Adipose tissue (tissue), 3 donors: ENCODE data around the gene LY86. TPM values are rescaled to one million over a fixed set of nuclear protein-coding genes. Genes with fewer than 3 reads are reported as not detected.

Source experiments
- H3K27ac ChIP-seq: one replicate; pipeline ENCODE4 v1.5.1; 2013; ENCODE audit warnings: low read depth, low read length
- whole genome bisulfite sequencing, 3 donors: extraction: QIAGEN DNeasy Blood & Tissue Kit; methylation state at CpG; one replicate each; pipeline ENCODE4 v1.1.7; 2013; 5-methylcytosine and 5-hydroxymethylcytosine counted together
- polyA plus RNA-seq, 3 donors: library from polyadenylated mRNA; stranded (reverse); fragments of 200-250 nt; gene quantifications; one replicate each; pipeline ENCODE4 v1.2.3, GENCODE V29; 2013
- donor health status: healthy with polysubstance abuse.
- donor health status: Bipolar disorder and iron deficiency.
- donor health status: healthy.

Gene LY86
- polyA plus RNA-seq, 3 donors, result 0.28 to 4.5 (median 1.5) TPM

GRCh38 chr6:6635869-6636268, 47.3 kb downstream of the LY86 start:
- H3K27ac ChIP-seq, result no peak overlapping the region
- 88 to 92% (median 90%) methylated on average over 3 of the region's 3 CpGs for WGBS, 3 donors

- WGBS, 3 donors, result 96 to 98% (median 97%) methylated on average over 4 of the region's 4 CpGs
- H3K27ac ChIP-seq, result no peak overlapping the region
These were observed 51.1 kb downstream of the LY86 start for GRCh38 chr6:6639572-6639971.

GRCh38 chr6:6640926-6641325, 52.4 kb downstream of the LY86 start:
- WGBS, 3 donors, result 71 to 80% (median 78%) methylated on average over 4 of the region's 4 CpGs
- no peak overlapping the region for H3K27ac ChIP-seq

- 88 to 95% (median 93%) methylated on average over 8 of the region's 8 CpGs for WGBS, 3 donors
- no peak overlapping the region for H3K27ac ChIP-seq
These were observed 54.9 kb downstream of the LY86 start for GRCh38 chr6:6643398-6643797.

- H3K27ac ChIP-seq, result no peak overlapping the region
- WGBS, 3 donors, result 78 to 83% (median 81%) methylated on average over 3 of the region's 3 CpGs
These were observed 56.9 kb downstream of the LY86 start for GRCh38 chr6:6645261-6645917.

- 78 to 98% (median 97%) methylated on average over 2 of the region's 2 CpGs for WGBS, 3 donors
- no peak overlapping the region for H3K27ac ChIP-seq
These were observed 57.9 kb downstream of the LY86 start for GRCh38 chr6:6646384-6646783.

- H3K27ac ChIP-seq, result no peak overlapping the region
- 34 to 79% (median 68%) methylated on average over 2 of the region's 2 CpGs for WGBS, 3 donors
These were observed 58.3 kb downstream of the LY86 start for GRCh38 chr6:6646859-6647258.

- H3K27ac ChIP-seq, result no peak overlapping the region
- WGBS, 3 donors, result 73 to 92% (median 88%) methylated on average over 5 of the region's 5 CpGs
These were observed 60.3 kb downstream of the LY86 start for GRCh38 chr6:6648692-6649343.

GRCh38 chr6:6649824-6650349, 61.4 kb downstream of the LY86 start:
- no peak overlapping the region for H3K27ac ChIP-seq
- WGBS, 3 donors, result 91 to 96% (median 93%) methylated on average over 7 of the region's 7 CpGs

- H3K27ac ChIP-seq, result no peak overlapping the region
These were observed 62.3 kb downstream of the LY86 start for GRCh38 chr6:6650839-6651238.

- no peak overlapping the region for H3K27ac ChIP-seq
These were observed 62.8 kb downstream of the LY86 start for GRCh38 chr6:6651335-6651734.

GRCh38 chr6:6652932-6653331, 64.4 kb downstream of the LY86 start:
- H3K27ac ChIP-seq, result no peak overlapping the region
- WGBS, 3 donors, result 89 to 94% (median 92%) methylated on average over 5 of the region's 5 CpGs

- H3K27ac ChIP-seq, result no peak overlapping the region
- WGBS, 3 donors, result 55 to 73% (median 57%) methylated on average over 16 of the region's 16 CpGs
These were observed 66.4 kb downstream of the LY86 start for GRCh38 chr6:6654599-6655575.

GRCh38 chr6:6655805-6656251, 67.3 kb downstream of the LY86 start:
- 78 to 84% (median 82%) methylated on average over 9 of the region's 9 CpGs for WGBS, 3 donors

GRCh38 chr6:6656287-6656686, 67.8 kb downstream of the LY86 start:
- 31 to 54% (median 37%) methylated on average over 3 of the region's 3 CpGs for WGBS, 3 donors
- H3K27ac ChIP-seq, result no peak overlapping the region

More at GRCh38 chr6:6655805-6656251, 67.3 kb downstream of the LY86 start:
- no peak overlapping the region for H3K27ac ChIP-seq

- H3K27ac ChIP-seq, result no peak overlapping the region
These were observed 68.7 kb downstream of the LY86 start for GRCh38 chr6:6657085-6657819.

GRCh38 chr6:6657820-6658217, 69.3 kb downstream of the LY86 start:
- WGBS, 3 donors, result 51 to 92% (median 74%) methylated on average over 1 of the region's 1 CpG
- H3K27ac ChIP-seq, result no peak overlapping the region

More at GRCh38 chr6:6657085-6657819, 68.7 kb downstream of the LY86 start:
- 79 to 93% (median 82%) methylated on average over 8 of the region's 8 CpGs for WGBS, 3 donors
